Cardiac muscle cell (in vitro differentiated cells and primary cell): ENCODE measurements around the gene LSM14A. TPM values are rescaled to one million over a fixed set of nuclear protein-coding genes. Genes with fewer than 3 reads are reported as not detected.
"Not testable (repeated sequence)": the region's sequence is repeated elsewhere in the genome, so short reads cannot be mapped to it uniquely, and the experiment has no call there.

ENCODE experiments used
- DNase-seq, 2 donors: peaks; one replicate each; pipeline versions ENCODE4 v3.0.0 to v3.0.0-alpha.2; 2010 to 2017; ENCODE audit warnings: low read depth in 1 of 2, low spot score in 1 of 2
- H3K27ac ChIP-seq: fragments of 200-600 bp; sonication (generic); 2 replicates; pipeline ENCODE4 v1.5.1; 2016
- H3K27me3 ChIP-seq: fragments of 200-600 bp; sonication (generic); 2 replicates; pipeline ENCODE4 v1.6.0; 2016; ENCODE audit warnings: control low read depth
- H3K36me3 ChIP-seq: fragments of 200-600 bp; sonication (generic); 2 replicates; pipeline ENCODE4 v1.5.1; 2016; ENCODE audit warnings: control low read depth
- H3K4me1 ChIP-seq: fragments of 200-600 bp; sonication (generic); 2 replicates; pipeline ENCODE4 v1.8.1; 2017; ENCODE audit warnings: low read depth, mild to moderate bottlenecking, mixed run types
- H3K4me3 ChIP-seq: fragments of 200-600 bp; sonication (generic); 2 replicates; pipeline ENCODE4 v1.5.1; 2016; ENCODE audit warnings: mild to moderate bottlenecking
- H3K9me3 ChIP-seq: fragments of 200-600 bp; sonication (generic); 2 replicates; pipeline ENCODE4 v1.5.1; 2017; ENCODE audit warnings: low read depth, mild to moderate bottlenecking, control low read depth
- polyA plus RNA-seq: library from polyadenylated mRNA; unstranded; fragments of >200 nt; fragmentation: Nextera tagmentation; extraction: Ambion mirVana; gene quantifications from 2 replicates; pipeline ENCODE4 v1.2.1, GENCODE V29; 2016
- total RNA-seq: library from RNA; depleted of rRNA; stranded (reverse); fragments of >200 nt; gene quantifications from 2 replicates; pipeline ENCODE4 v1.2.3, GENCODE V29; 2016
- TF ChIP-seq, protein P1 (sequence below): IDR thresholded peaks from 2 replicates; pipeline ENCODE4 v1.5.1; 2012; ENCODE audit warnings: low read depth, mild to moderate bottlenecking, low read length

Gene LSM14A
- total and polyA plus RNA-seq, 2 experiments from 2014 or later: 88.5 to 203 TPM

DNA sequence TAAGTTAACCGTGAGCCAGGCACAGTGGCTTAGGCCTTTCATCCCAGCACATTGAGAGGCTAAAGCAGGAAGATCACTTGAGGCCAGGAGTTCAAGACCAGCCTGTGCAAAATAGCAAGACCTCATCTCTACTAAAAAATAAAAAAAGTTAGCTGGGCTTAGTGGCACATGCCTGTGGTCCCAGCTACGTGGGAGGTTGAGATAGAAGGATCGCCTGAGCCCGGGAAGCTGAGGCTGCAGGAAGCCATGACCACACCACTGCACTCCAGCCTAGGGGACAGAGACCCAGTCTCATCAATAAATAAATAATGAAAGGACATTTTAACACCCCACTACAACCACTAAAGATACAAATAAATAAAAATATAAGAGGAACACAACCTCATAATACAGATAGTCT is 21.6 kb downstream of the LSM14A start:
- no peak overlapping the region for H3K4me3 ChIP-seq
- TF ChIP-seq, protein P1, sequence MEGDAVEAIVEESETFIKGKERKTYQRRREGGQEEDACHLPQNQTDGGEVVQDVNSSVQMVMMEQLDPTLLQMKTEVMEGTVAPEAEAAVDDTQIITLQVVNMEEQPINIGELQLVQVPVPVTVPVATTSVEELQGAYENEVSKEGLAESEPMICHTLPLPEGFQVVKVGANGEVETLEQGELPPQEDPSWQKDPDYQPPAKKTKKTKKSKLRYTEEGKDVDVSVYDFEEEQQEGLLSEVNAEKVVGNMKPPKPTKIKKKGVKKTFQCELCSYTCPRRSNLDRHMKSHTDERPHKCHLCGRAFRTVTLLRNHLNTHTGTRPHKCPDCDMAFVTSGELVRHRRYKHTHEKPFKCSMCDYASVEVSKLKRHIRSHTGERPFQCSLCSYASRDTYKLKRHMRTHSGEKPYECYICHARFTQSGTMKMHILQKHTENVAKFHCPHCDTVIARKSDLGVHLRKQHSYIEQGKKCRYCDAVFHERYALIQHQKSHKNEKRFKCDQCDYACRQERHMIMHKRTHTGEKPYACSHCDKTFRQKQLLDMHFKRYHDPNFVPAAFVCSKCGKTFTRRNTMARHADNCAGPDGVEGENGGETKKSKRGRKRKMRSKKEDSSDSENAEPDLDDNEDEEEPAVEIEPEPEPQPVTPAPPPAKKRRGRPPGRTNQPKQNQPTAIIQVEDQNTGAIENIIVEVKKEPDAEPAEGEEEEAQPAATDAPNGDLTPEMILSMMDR: no peak
- H3K27me3 ChIP-seq: no peaks in the 10 kb centered on the region
- H3K27ac ChIP-seq: no peak overlapping the region
- peaks cover 16% of the 10 kb centered on the region for H3K4me1 ChIP-seq
- peak in 1 of 2 donors; percentile 48 for DNase-seq
- H3K9me3 ChIP-seq: no peaks in the 10 kb centered on the region
- H3K36me3 ChIP-seq: peaks cover 44% of the 10 kb centered on the region

DNA sequence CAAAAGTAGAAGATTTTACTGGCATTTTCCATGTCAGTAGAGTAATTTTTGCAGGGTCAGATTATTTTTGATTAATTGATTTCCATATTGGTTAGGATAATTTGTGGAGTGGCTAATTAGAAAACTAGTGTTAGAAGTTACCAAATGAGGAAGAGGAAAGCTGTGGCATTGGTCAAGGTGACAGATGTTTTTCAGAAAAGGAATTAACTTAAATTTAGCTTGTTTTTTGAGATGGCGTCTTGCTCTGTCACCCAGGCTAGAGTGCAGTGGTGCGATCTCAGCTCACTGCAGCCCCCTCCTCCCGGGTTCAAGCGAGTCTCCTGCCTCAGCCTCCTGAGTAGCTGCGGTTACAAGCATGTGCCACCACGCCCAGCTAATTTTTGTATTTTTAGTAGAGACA is 28.8 kb downstream of the LSM14A start:
- H3K4me1 ChIP-seq: no peaks in the 10 kb centered on the region
- H3K36me3 ChIP-seq: peaks cover 57% of the 10 kb centered on the region
- no peaks in the 10 kb centered on the region for H3K9me3 ChIP-seq
- no peak for DNase-seq
- no peaks in the 10 kb centered on the region for H3K27me3 ChIP-seq
- no peak overlapping the region for H3K4me3 ChIP-seq
- TF ChIP-seq, protein P1: no peak
- no peak overlapping the region for H3K27ac ChIP-seq

DNA sequence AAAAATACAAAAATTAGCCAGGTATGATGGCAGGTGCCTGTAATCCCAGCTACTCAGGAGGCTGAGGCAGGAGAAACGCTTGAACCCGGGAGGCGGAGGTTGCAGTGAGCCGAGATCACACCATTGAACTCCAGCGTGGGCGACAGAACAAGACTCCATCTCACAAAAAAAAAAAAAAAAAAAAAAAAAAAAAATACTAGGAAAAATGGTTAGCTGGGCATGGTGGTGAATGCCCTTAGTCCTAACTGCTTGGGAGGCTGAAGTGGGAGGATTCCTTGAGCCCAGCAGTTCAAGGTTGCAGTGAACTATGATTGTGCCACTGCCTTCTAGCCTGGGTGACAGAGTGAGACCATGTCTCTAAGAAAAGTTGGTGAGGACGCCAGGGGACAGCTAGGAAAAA is 33.0 kb downstream of the LSM14A start:
- peaks cover 51% of the 10 kb centered on the region for H3K36me3 ChIP-seq

DNA sequence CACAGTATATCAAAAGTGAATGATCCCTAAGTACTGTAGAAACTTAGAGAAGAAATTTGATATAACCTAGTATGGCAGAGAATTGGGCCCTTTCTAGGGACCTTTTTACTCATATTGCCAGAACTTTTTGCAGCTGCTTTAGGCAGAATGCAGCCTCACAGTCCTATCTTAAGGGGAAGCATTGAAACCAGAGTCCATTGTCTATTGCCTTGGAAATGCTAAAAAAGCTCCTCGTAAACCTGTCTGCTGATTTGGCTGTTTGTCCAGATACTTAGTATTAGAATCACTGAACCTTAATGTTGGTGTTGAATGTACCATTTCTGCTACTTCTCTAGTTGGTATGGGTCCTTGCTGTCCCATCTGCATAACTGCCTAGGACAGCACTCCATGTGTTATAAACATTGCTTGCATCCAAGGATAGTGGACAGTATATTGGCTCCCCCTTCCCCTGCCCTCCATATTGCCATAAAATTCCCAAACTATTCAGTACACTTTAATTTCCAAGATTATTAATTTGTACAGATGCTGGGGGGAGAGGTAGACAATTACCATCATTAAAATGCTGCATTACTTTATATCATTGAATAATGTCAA is 36.1 kb downstream of the LSM14A start:
- Histone ChIP-seq H3K27me3 (no peaks in the 10 kb centered on the region), H3K4me1 (no peaks in the 10 kb centered on the region), H3K27ac (peak overlapping the region; percentile 14), H3K4me3 (no peak overlapping the region), H3K36me3 (peaks cover 61% of the 10 kb centered on the region), H3K9me3 (no peaks in the 10 kb centered on the region)
- no peak for DNase-seq
- TF ChIP-seq, protein P1: no peak

More for the DNA sequence above, 33.0 kb downstream of the LSM14A start:
- H3K27ac ChIP-seq, H3K4me3 ChIP-seq, H3K9me3 ChIP-seq, H3K4me1 ChIP-seq, H3K27me3 ChIP-seq, DNase-seq: not testable (repeated sequence)

DNA sequence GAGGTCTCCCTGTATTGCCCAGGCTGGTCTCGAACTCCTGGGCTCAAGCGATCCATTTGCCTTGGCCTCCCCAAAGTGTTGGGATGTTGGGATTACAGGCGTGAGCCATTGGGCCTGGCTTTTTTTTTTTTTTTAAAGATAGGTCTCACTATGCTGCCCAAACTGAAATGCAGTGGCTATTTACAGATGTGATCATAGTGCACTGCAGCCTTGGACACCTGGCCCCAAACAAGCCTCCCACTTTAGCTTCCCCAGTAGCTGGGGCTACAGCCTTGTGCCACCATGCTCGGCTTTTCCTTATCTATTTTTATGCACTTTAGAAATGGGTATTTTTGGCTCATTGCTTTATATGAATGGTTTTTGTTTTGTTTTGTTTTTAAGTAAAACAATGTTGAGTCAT is 37.4 kb downstream of the LSM14A start:
- Histone ChIP-seq H3K27me3 (no peaks in the 10 kb centered on the region), H3K9me3 (no peaks in the 10 kb centered on the region), H3K36me3 (peaks cover 64% of the 10 kb centered on the region), H3K27ac (no peak overlapping the region), H3K4me3 (no peak overlapping the region), H3K4me1 (no peaks in the 10 kb centered on the region)
- TF ChIP-seq, protein P1: no peak
- DNase-seq: no peak

DNA sequence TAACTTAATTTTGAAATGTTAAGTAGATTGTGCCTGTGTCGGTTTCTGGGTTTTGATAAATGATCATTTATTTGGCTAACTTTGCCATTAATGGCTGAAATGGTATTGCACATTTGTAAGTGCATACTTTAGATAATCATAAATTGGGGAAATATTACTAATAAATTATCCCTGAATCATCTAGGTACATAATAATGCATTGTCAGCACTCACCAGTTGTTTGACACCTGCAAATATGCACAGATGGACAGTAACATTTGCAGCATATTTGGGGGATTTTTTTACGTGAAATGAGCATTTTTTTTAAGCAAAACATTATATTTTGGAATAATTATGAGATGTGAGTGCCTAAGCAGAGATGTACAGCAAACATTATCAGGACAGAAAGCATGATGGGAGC is 41.0 kb downstream of the LSM14A start:
- H3K4me1 ChIP-seq: no peaks in the 10 kb centered on the region
- H3K9me3 ChIP-seq: no peaks in the 10 kb centered on the region
- H3K36me3 ChIP-seq: peaks cover 55% of the 10 kb centered on the region
- TF ChIP-seq, protein P1: no peak
- H3K27ac ChIP-seq: no peak overlapping the region
- no peak for DNase-seq
- no peak overlapping the region for H3K4me3 ChIP-seq
- H3K27me3 ChIP-seq: no peaks in the 10 kb centered on the region
